Lung (tissue), 12 donors: Measurements from ENCODE around the gene ZFYVE21. TPM values are rescaled to one million over a fixed set of nuclear protein-coding genes. Genes with fewer than 3 reads are reported as not detected.

Source experiments
- ATAC-seq: fragments of 200-7000 bp; cut with Tn5 transposase; one replicate; pipeline ENCODE4 v1.9.1; 2020; ENCODE audit warnings: moderate number of reproducible peaks; ENCODE audit not compliant: insufficient read depth, low FRiP score
- DNase-seq, 3 donors: peaks; one replicate each; pipeline ENCODE4 v3.0.0-alpha.2; 2013 to 2017
- H3K27ac ChIP-seq, 2 donors: one replicate each; pipeline ENCODE4 v1.5.1; 2013; ENCODE audit warnings: mild to moderate bottlenecking in 2 of 2, moderate library complexity in 2 of 2, control low read depth in 1 of 2, inconsistent platforms in 1 of 2, low read depth in 1 of 2, low read length in 1 of 2
- H3K27me3 ChIP-seq, 3 donors: one replicate each; pipeline ENCODE4 v1.5.1; 2013; ENCODE audit warnings: low read length in 2 of 3; ENCODE audit not compliant: control insufficient read depth in 3 of 3, insufficient read depth in 3 of 3
- H3K36me3 ChIP-seq, 4 donors: one replicate each; pipeline ENCODE4 v1.5.1; 2013; ENCODE audit warnings: low read length in 4 of 4, mild to moderate bottlenecking in 1 of 4, moderate library complexity in 1 of 4; ENCODE audit not compliant: control insufficient read depth in 4 of 4, insufficient read depth in 4 of 4
- H3K4me1 ChIP-seq, 5 donors: one replicate each; pipeline ENCODE4 v1.5.1; 2013; ENCODE audit warnings: low read length in 5 of 5, mild to moderate bottlenecking in 2 of 5, moderate library complexity in 1 of 5; ENCODE audit not compliant: control insufficient read depth in 5 of 5, insufficient read depth in 5 of 5
- H3K4me3 ChIP-seq: one replicate; pipeline ENCODE4 v1.5.1; 2013; ENCODE audit warnings: mild to moderate bottlenecking, control low read depth, moderate library complexity
- H3K9ac ChIP-seq, 2 donors: one replicate each; pipeline ENCODE4 v1.5.1; 2013; ENCODE audit warnings: low read length in 2 of 2, control low read depth in 1 of 2; ENCODE audit not compliant: insufficient read depth in 1 of 2
- H3K9me3 ChIP-seq, 4 donors: one replicate each; pipeline ENCODE4 v1.5.1; 2013; ENCODE audit warnings: low read length in 3 of 4, mild to moderate bottlenecking in 1 of 4, moderate library complexity in 1 of 4; ENCODE audit not compliant: control insufficient read depth in 4 of 4, insufficient read depth in 3 of 4
- WGBS, 2 donors: extraction: QIAGEN DNeasy Blood & Tissue Kit; methylation state at CpG; one replicate each; pipeline ENCODE4 v1.1.7; 2013; 5-methylcytosine and 5-hydroxymethylcytosine counted together
- polyA plus RNA-seq, 2 donors: library from polyadenylated mRNA; stranded (reverse); fragments of 200-250 nt; gene quantifications; one replicate each; pipeline ENCODE4 v1.2.1, GENCODE V29; 2013
- total RNA-seq, 2 donors: library from RNA; depleted of rRNA in 1 of 2; stranded (reverse); fragments of >200 nt in 1 of 2; gene quantifications; one replicate each; pipeline ENCODE4 v1.2.1, GENCODE V29; 2014 to 2021
- TF ChIP-seq, protein P1 (sequence below): IDR thresholded peaks from 2 replicates; pipeline ENCODE4 v1.5.1; 2012; ENCODE audit warnings: mild to moderate bottlenecking; ENCODE audit errors: control extremely low read depth, extremely low read depth
- donor health status: control.
- donor health status: control.
- donor health status: Bipolar disorder and iron deficiency.
- donor health status: healthy.
- donor health status: DM: yes; HTN: yes; CAD: no.

Gene ZFYVE21
- total and polyA plus RNA-seq, 4 donors, result 39.4 to 68.3 (median 47.5) TPM

- Histone ChIP-seq H3K9me3 (no peaks in the 10 kb centered on the region), H3K4me1 (peaks cover 0 to 3% (median 0%) of the 10 kb centered on the region in 5 donors), H3K4me3 (no peak overlapping the region), H3K27me3 (no peaks in the 10 kb centered on the region), H3K9ac (no peak overlapping the region), H3K27ac (no peak overlapping the region), H3K36me3 (peaks cover 8 to 53% (median 14%) of the 10 kb centered on the region in 4 donors)
- DNase-seq (no peak), ATAC-seq (no peak)
- WGBS, 2 donors, result 83% methylated on average over 9 of the region's 9 CpGs
- TF ChIP-seq, protein P1, sequence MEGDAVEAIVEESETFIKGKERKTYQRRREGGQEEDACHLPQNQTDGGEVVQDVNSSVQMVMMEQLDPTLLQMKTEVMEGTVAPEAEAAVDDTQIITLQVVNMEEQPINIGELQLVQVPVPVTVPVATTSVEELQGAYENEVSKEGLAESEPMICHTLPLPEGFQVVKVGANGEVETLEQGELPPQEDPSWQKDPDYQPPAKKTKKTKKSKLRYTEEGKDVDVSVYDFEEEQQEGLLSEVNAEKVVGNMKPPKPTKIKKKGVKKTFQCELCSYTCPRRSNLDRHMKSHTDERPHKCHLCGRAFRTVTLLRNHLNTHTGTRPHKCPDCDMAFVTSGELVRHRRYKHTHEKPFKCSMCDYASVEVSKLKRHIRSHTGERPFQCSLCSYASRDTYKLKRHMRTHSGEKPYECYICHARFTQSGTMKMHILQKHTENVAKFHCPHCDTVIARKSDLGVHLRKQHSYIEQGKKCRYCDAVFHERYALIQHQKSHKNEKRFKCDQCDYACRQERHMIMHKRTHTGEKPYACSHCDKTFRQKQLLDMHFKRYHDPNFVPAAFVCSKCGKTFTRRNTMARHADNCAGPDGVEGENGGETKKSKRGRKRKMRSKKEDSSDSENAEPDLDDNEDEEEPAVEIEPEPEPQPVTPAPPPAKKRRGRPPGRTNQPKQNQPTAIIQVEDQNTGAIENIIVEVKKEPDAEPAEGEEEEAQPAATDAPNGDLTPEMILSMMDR, result no peak
Observed at GRCh38 chr14:103741876-103742275, 26.3 kb downstream of the ZFYVE21 start.

- DNase-seq (no peak), ATAC-seq (no peak)
- no peaks in the 10 kb centered on the region for H3K4me1 ChIP-seq
- H3K9ac ChIP-seq, result no peak overlapping the region
- H3K9me3 ChIP-seq, result no peaks in the 10 kb centered on the region
- H3K4me3 ChIP-seq, result no peak overlapping the region
- no peak overlapping the region for H3K27ac ChIP-seq
- H3K36me3 ChIP-seq, result peaks cover 6 to 49% (median 13%) of the 10 kb centered on the region in 4 donors
- no peaks in the 10 kb centered on the region for H3K27me3 ChIP-seq
- WGBS, 2 donors, result 94 to 96% methylated on average over 14 of the region's 14 CpGs
- TF ChIP-seq, protein P1, result no peak
Observed at GRCh38 chr14:103742499-103743255, 27.1 kb downstream of the ZFYVE21 start.

- H3K4me3 ChIP-seq, result no peak overlapping the region
- H3K27ac ChIP-seq, result no peak overlapping the region
- H3K36me3 ChIP-seq, result peaks cover 0 to 49% (median 9%) of the 10 kb centered on the region in 4 donors
- ATAC-seq, result no peak
- TF ChIP-seq, protein P1, result no peak
- H3K9me3 ChIP-seq, result no peaks in the 10 kb centered on the region
- H3K9ac ChIP-seq, result no peak overlapping the region
- H3K27me3 ChIP-seq, result no peaks in the 10 kb centered on the region
- 94 to 95% methylated on average over 15 of the region's 15 CpGs for WGBS, 2 donors
- no peaks in the 10 kb centered on the region for H3K4me1 ChIP-seq
- DNase-seq, result no peak
Observed at GRCh38 chr14:103743691-103744090, 28.1 kb downstream of the ZFYVE21 start.
